GM12872 (cell line): ENCODE measurements around the gene ACTN4.

Experiments
- CTCF ChIP-seq: IDR thresholded peaks from 3 replicates; pipeline ENCODE4 v1.5.1; 2011; ENCODE audit warnings: low read depth, mild to moderate bottlenecking, low read length, moderate library complexity; ENCODE audit not compliant: insufficient read depth

ACTN4 gene

GRCh38 chr19:38715555-38715954 lies 68.1 kb downstream of the ACTN4 start:
- TF ChIP-seq CTCF: no peak

GRCh38 chr19:38717051-38717450 lies 69.6 kb downstream of the ACTN4 start:
- TF ChIP-seq CTCF: no peak

GRCh38 chr19:38717855-38718254 lies 70.4 kb downstream of the ACTN4 start:
- no peak for TF ChIP-seq CTCF

GRCh38 chr19:38718747-38719543 lies 71.5 kb downstream of the ACTN4 start:
- TF ChIP-seq CTCF: no peak

- TF ChIP-seq CTCF: no peak
Observed at GRCh38 chr19:38719761-38720558, 72.5 kb downstream of the ACTN4 start.

- no peak for TF ChIP-seq CTCF
Observed at GRCh38 chr19:38720559-38721236, 73.2 kb downstream of the ACTN4 start.

GRCh38 chr19:38721496-38721895 lies 74.0 kb downstream of the ACTN4 start:
- no peak for TF ChIP-seq CTCF
